IPS-15b (cell line): ENCODE measurements around the gene FKBP5.

ENCODE experiments used
- H3K27me3 ChIP-seq: one replicate; pipeline ENCODE4 v1.6.1; 2013; ENCODE audit warnings: low read length; ENCODE audit not compliant: control insufficient read depth, insufficient read depth
- H3K36me3 ChIP-seq: one replicate; pipeline ENCODE4 v1.6.1; 2013; ENCODE audit warnings: low read length; ENCODE audit not compliant: control insufficient read depth, insufficient read depth
- H3K4me1 ChIP-seq: one replicate; pipeline ENCODE4 v1.6.1; 2013; ENCODE audit warnings: mild to moderate bottlenecking, low read length; ENCODE audit not compliant: control insufficient read depth, insufficient read depth
- H3K4me3 ChIP-seq: one replicate; pipeline ENCODE4 v1.5.1; 2013; ENCODE audit warnings: low read depth, low read length
- H3K9ac ChIP-seq: one replicate; pipeline ENCODE4 v1.6.1; 2013; ENCODE audit warnings: low read depth, mild to moderate bottlenecking, low read length
- H3K9me3 ChIP-seq: one replicate; pipeline ENCODE4 v1.6.1; 2013; ENCODE audit warnings: mild to moderate bottlenecking, low read length; ENCODE audit not compliant: control insufficient read depth, insufficient read depth

The FKBP5 gene

GRCh38 chr6:35640017-35640664 lies 48.6 kb downstream of the FKBP5 start:
- H3K4me3 ChIP-seq: no peak overlapping the region
- H3K36me3 ChIP-seq: no peaks in the 10 kb centered on the region
- H3K4me1 ChIP-seq: peaks cover 13% of the 10 kb centered on the region
- no peaks in the 10 kb centered on the region for H3K9me3 ChIP-seq
- H3K27me3 ChIP-seq: no peaks in the 10 kb centered on the region
- H3K9ac ChIP-seq: no peak overlapping the region

DNA sequence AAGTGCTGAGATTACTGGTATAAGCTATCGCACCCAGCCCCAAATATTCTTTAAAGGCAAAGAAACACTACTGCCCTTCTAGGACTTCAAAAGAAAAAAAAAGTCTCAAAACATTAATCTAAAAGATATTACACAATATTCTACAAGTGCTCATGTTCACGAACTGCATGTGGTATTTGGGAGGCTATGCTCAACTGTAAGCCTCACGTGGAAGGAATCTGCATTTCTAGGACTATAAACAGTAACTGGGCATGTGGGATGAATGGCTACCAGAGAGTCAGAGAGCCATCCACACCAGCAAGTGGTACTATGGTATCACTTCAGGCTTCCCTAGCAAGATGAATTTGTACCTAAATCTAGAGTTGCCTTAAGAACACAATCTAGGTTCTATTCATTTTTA lies 50.0 kb downstream of the FKBP5 start:
- no peak overlapping the region for H3K4me3 ChIP-seq
- no peak overlapping the region for H3K9ac ChIP-seq
- H3K4me1 ChIP-seq: peaks cover 5% of the 10 kb centered on the region
- no peaks in the 10 kb centered on the region for H3K27me3 ChIP-seq
- no peaks in the 10 kb centered on the region for H3K9me3 ChIP-seq
- no peaks in the 10 kb centered on the region for H3K36me3 ChIP-seq

DNA sequence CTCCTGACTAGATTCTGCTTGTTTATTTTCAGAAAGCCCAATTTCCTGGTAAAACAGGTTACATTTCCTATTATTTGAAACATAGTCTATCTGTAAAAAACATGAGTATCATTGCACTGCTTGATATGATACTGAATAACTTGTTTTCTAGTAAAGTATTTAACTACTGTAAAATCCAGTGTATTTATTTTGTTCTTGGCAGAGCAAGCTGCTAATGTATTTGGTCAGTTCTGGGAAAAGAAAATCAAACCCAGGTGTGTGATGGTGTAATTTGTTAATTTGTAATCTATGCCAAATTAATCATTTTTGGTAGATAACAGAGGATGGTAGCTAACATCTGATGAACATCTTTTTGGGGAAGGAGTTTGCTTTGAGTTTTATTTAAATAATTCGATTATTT lies 50.8 kb downstream of the FKBP5 start:
- H3K9ac ChIP-seq: no peak overlapping the region

DNA sequence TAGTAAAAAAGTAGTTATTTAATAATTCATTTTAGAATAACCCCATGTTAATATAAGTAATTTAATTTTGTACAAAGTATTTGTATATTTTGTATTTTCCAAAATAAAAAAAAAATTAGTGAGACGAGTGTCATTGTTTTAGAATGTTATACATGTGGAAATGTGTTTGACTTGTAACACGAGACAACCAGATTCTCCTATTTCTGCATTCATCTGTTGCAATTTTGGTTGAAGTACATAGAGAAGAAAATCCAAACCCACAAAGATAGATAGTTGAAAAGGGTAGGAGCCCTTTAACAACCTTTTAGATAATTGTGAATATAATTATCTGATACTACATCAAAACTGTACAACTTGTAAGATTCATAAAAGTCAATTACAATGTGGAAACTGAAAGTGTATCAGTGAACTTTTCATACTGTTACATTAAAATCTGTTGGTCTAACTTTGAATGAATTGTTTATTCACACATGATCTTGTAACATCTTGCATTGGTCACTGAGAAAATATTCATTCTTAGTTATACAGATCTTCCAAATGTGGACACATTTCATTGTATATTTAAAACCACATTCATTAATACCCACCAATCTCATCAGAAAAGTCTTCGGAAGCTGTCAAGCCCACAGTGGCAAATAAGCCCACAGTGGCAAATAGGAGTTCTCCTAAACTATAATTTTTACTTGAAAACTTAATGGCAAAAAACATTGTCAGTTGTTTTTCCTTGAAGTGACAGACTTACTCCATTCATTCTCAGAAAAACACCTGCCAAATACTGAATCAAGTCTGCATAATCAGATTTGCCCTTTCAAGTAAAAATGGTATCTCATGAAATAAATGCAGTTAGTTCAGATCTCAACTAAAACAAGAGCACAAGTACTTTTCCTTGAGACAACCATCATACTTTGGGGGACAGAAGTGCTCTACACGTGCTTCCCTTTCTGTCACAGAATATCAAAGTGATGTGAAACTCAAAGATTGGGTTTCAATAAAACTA lies 52.8 kb downstream of the FKBP5 start:
- no peaks in the 10 kb centered on the region for H3K36me3 ChIP-seq
- no peaks in the 10 kb centered on the region for H3K4me1 ChIP-seq

More for the DNA sequence above, 50.8 kb downstream of the FKBP5 start:
- Histone ChIP-seq H3K36me3 (no peaks in the 10 kb centered on the region), H3K4me3 (no peak overlapping the region), H3K9me3 (no peaks in the 10 kb centered on the region), H3K4me1 (no peaks in the 10 kb centered on the region), H3K27me3 (no peaks in the 10 kb centered on the region)

GRCh38 chr6:35634316-35634715 lies 54.4 kb downstream of the FKBP5 start:
- no peak overlapping the region for H3K9ac ChIP-seq
- H3K36me3 ChIP-seq: no peaks in the 10 kb centered on the region
- H3K4me1 ChIP-seq: no peaks in the 10 kb centered on the region
- H3K4me3 ChIP-seq: no peak overlapping the region
- H3K9me3 ChIP-seq: no peaks in the 10 kb centered on the region
- H3K27me3 ChIP-seq: no peaks in the 10 kb centered on the region

More for the DNA sequence above, 52.8 kb downstream of the FKBP5 start:
- no peaks in the 10 kb centered on the region for H3K9me3 ChIP-seq
- H3K9ac ChIP-seq: no peak overlapping the region
- no peak overlapping the region for H3K4me3 ChIP-seq
- H3K27me3 ChIP-seq: no peaks in the 10 kb centered on the region

DNA sequence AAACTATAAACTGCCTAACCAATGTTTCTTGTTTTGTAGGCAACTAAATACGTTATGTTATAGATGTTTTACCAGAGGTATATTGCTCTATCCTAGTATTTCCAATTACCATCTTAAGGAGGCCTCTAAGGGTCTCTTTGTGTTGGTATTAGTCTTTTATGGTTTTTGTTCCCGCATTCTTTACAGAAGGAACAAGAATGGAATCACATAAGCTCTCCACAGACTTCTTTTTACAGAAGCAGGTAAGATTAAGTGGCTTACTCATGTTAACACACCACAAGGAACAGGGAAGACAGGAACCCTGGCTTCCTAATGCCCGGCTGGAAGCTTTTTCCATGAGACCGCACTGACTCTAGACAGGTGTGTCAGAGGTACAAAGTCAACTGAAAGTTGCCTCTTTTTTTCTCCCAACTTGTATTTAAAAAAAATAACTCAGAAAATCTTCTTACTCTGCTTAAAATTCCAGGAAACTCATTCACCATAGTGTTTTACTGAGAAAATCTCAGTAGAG lies 55.1 kb downstream of the FKBP5 start:
- H3K9me3 ChIP-seq: no peaks in the 10 kb centered on the region
- no peaks in the 10 kb centered on the region for H3K4me1 ChIP-seq
- no peak overlapping the region for H3K9ac ChIP-seq
- H3K36me3 ChIP-seq: no peaks in the 10 kb centered on the region
- H3K4me3 ChIP-seq: no peak overlapping the region
- no peaks in the 10 kb centered on the region for H3K27me3 ChIP-seq

DNA sequence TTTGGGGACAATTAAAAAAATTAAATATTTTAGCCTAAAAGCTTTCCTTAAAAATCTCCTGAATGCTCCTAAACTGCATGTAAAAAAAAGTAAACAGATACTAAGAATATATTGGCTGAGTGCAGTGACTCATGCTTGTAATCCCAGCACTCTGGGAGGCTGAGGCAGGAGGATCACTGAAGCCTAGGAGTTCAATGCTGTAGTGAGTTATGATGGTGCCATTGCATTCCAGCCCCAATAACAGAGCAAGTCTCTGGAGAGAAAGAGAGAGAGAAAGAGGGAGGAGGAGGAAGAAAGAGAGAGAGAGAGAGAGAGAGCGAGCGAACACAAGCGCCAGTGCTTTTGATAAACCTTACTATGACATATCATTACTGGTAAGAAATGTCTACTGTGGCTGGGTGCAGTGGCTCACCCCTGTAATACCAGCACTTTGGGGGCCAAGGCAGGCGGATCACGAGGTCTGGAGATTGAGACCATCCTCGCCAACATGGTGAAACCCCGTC lies 58.8 kb downstream of the FKBP5 start:
- Histone ChIP-seq H3K9me3 (no peaks in the 10 kb centered on the region), H3K27me3 (no peaks in the 10 kb centered on the region), H3K4me3 (no peak overlapping the region), H3K4me1 (no peaks in the 10 kb centered on the region), H3K36me3 (no peaks in the 10 kb centered on the region), H3K9ac (no peak overlapping the region)

GRCh38 chr6:35626401-35626800 lies 62.3 kb downstream of the FKBP5 start:
- H3K27me3 ChIP-seq: no peaks in the 10 kb centered on the region
- H3K9ac ChIP-seq: no peak overlapping the region
- no peaks in the 10 kb centered on the region for H3K9me3 ChIP-seq
- H3K36me3 ChIP-seq: no peaks in the 10 kb centered on the region
- no peak overlapping the region for H3K4me3 ChIP-seq
- H3K4me1 ChIP-seq: no peaks in the 10 kb centered on the region

GRCh38 chr6:35624341-35625070 lies 64.2 kb downstream of the FKBP5 start:
- Histone ChIP-seq H3K9me3 (no peaks in the 10 kb centered on the region), H3K36me3 (no peaks in the 10 kb centered on the region)

DNA sequence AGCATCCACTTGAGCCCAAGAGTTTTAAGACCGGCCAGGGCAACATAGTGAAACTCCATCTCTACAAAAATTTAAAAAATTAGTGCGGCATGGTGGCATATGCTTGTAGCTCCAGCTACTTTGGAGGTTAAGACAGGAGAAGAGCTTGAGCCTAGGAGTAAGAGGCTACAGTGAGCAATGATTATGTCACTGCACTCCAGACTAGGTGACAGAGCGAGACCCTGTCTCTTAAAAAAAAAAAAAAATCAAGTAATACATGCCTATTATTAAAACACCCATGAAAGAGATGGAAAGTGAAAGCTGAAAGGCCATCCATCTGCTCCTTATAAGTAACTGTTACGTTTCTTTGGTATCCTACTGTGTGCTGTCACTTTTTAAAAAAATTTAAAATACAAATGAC lies 66.4 kb downstream of the FKBP5 start:
- H3K9me3 ChIP-seq: no peaks in the 10 kb centered on the region
- H3K4me1 ChIP-seq: no peaks in the 10 kb centered on the region
- peaks cover 3% of the 10 kb centered on the region for H3K36me3 ChIP-seq
- no peaks in the 10 kb centered on the region for H3K27me3 ChIP-seq
- no peak overlapping the region for H3K9ac ChIP-seq
- H3K4me3 ChIP-seq: no peak overlapping the region

More at GRCh38 chr6:35624341-35625070, 64.2 kb downstream of the FKBP5 start:
- no peaks in the 10 kb centered on the region for H3K27me3 ChIP-seq
- H3K4me3 ChIP-seq: no peak overlapping the region
- no peaks in the 10 kb centered on the region for H3K4me1 ChIP-seq
- no peak overlapping the region for H3K9ac ChIP-seq

- Histone ChIP-seq H3K4me3 (no peak overlapping the region), H3K9ac (no peak overlapping the region), H3K4me1 (no peaks in the 10 kb centered on the region), H3K27me3 (no peaks in the 10 kb centered on the region), H3K36me3 (peaks cover 3% of the 10 kb centered on the region), H3K9me3 (no peaks in the 10 kb centered on the region)
Observed at GRCh38 chr6:35620706-35621105, 68.0 kb downstream of the FKBP5 start.
